NCI-H146 treated with DMSO at 0.1 percent for 48 hours (cell line): ENCODE results near the gene LNPEP.
"Not testable (repeated sequence)": the region's sequence is repeated elsewhere in the genome, so short reads cannot be mapped to it uniquely, and the experiment has no call there.

Source experiments
- DNase-seq: peaks from one replicate; lab custom pipeline; 2025; ENCODE audit not compliant: unreplicated experiment; lab: John Stamatoyannopoulos, UW

The LNPEP gene

DNA sequence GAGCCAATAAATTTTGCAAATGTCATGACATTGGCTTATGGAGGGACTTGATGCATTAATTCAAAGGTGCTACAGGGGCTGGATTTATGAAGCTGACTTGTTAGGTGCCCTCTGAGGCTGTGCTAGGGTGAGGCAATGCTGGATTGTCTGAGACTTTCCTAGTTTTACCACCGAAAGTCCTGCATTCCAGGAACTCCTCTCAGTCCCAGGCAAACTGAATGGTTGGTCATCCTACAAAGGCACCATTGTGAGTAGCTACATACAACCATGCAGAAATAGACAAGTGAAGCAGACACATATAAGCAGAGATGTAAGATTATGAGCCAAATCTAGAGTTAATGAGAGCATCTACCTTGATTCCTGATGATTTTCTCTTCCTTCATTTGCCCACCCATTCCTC lies 111.2 kb downstream of the LNPEP start:
- DNase-seq = no peak

- DNase-seq = no peak
Observed at GRCh38 chr5:97049175-97049574, 113.3 kb downstream of the LNPEP start.

- DNase-seq = no peak
Observed at GRCh38 chr5:97056263-97056662, 120.4 kb downstream of the LNPEP start.

GRCh38 chr5:97062046-97062445 lies 126.2 kb downstream of the LNPEP start:
- DNase-seq = no peak

DNA sequence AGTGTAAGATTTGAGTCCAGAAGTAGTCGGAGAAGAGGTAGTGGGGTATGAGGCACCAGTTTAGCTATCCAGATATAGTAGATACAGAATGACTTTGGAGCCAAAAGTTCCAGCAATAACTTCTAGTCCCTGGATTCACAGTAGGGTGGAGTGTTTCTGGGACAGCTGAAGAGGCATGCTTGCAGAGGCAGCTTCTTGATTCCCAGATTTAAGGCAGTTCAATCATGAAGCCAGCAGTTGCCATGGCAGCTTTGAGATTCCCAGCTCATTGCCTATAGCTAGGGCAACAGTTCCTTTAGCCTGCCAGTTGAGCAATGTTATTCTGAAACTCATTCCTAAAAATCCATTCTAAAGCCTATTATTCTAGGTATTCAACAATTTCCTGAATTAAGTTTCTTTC lies 127.4 kb downstream of the LNPEP start:
- DNase-seq = no peak

DNA sequence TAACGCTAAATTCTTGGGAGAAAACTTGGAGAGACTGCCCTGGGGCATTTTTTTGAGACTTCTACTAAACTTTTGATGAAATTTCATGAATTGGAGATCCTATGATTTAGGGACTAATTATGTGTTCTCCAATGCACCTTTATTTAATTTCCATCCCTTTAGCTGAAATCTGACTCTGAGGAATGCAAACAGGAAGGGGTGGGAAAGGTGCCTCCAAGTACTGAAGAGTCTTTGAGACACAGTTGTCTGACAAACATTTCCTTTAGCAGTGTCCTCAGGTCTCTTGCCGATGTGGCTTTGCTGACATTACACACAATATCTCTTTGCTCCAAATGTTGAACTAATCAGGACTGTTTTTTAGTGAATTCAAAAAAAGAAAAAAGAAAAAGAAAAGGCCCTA lies 129.6 kb downstream of the LNPEP start:
- no peak for DNase-seq

DNA sequence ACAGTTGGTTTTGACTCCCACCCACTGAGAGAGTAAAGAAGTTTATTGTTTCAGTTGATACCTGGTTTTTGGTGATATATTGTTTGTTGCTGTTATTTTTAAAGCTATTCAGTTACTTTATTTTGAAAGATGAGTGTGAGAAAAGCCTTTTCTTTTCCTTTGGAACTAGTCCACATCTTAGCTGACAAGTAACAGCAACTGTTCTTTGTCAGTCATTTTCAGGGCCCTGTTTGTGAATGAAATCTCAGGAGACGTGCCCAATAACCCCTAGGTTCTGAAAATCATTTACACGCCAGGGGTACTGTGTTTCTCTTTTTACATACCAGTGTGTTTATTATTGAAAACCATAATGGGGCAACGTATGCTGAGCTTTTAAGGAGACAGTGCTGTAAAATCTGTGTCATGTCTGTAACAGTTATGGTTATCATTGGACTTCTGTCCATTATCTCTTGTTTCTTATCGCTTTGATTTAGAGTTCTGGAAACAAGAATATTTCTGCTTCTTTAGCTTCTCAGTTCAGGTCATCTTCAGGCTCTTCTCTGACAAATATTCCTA lies 131.5 kb downstream of the LNPEP start:
- DNase-seq = no peak

DNA sequence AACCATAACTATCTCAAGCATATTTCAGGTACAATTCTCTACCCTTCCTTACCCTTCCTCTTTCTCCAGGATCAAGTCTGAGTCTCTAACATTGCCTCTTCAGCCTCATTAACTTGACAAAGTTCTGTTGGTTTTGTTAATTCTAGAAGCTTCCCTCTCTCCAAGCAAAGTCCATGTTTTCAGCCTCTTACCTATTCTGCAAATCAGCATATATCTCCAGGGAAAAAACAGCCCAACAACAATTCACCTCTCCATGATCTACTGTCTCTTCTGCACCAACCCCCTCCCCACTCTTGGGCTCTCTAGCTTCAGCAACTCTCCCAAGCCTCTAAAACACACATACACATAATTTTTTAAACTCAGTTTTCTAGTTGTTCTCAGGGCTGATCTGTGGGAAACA lies 134.4 kb downstream of the LNPEP start:
- DNase-seq = no peak

DNA sequence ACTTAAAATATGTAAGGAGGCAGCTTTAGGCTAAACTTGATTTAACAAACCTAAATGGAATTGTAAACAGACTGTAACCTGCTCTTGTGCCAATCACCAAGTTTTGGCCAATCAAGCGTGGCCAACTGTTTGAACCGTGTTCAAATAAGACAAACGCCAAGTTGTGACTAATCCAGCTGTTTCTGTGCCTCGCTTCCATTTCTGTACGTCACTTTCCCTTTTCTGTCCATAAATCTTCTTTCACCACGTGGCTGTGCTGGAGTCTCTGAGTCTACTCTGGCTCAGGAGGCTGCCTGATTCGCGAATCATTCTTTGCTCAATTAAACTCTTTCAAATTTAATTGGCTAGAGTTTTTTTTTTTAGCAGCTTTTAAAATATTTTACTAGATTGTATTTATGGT lies 135.2 kb downstream of the LNPEP start:
- DNase-seq = no peak

DNA sequence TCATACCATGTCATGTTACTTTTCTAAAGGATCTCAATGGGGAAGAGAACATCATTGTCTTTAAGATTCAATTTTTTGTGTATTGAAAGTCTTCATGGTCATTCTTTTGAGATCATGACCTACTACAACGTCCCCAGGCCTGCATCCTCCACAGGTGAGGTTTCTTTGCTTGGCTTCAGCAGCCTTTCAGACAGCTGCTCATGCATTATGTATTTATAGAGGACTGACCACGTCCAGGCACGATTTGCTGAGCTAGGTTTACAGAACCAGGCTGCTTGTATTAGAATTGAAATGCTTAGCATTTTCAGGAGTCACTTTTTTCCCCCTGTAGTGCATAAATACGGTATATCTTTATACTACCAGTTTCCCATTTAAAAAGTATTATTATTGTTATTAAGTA lies 136.1 kb downstream of the LNPEP start:
- no peak for DNase-seq

- DNase-seq = no peak
Observed at GRCh38 chr5:97072696-97073095, 136.8 kb downstream of the LNPEP start.

GRCh38 chr5:97073420-97073819 lies 137.5 kb downstream of the LNPEP start:
- no peak for DNase-seq

DNA sequence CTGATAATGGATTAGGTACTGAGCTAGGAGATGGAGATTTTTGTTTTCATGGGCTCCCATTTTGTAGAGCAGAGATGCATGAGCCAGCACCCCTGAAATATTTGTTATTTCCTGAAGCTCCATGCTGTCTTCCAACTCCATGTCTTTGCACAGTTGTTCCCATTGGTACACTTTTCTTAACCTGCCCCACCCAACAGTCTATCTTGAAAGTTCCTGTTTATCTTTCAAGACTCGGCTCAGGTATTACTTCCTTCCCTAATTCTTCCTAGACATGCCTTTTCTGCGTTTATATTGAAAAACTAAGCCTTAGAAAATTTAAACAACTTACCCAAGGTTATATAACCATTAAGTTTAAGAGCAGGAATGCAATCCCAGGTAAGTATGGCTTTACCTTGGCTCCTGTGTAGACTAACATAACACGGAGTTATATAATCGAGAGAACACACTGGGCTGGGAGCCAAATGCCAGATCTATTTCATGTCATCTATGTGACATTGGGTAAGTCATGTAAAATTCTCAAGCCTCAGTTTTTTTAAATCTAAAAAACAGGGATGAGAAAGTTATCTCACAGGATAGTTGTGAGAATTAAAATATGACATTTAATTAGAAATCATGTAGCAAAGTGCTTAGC lies 139.1 kb downstream of the LNPEP start:
- no peak for DNase-seq

GRCh38 chr5:97075649-97076048 lies 139.8 kb downstream of the LNPEP start:
- DNase-seq = no peak

- DNase-seq = no peak
Observed at GRCh38 chr5:97076098-97076497, 140.2 kb downstream of the LNPEP start.

GRCh38 chr5:97077246-97077645 lies 141.4 kb downstream of the LNPEP start:
- no peak for DNase-seq

DNA sequence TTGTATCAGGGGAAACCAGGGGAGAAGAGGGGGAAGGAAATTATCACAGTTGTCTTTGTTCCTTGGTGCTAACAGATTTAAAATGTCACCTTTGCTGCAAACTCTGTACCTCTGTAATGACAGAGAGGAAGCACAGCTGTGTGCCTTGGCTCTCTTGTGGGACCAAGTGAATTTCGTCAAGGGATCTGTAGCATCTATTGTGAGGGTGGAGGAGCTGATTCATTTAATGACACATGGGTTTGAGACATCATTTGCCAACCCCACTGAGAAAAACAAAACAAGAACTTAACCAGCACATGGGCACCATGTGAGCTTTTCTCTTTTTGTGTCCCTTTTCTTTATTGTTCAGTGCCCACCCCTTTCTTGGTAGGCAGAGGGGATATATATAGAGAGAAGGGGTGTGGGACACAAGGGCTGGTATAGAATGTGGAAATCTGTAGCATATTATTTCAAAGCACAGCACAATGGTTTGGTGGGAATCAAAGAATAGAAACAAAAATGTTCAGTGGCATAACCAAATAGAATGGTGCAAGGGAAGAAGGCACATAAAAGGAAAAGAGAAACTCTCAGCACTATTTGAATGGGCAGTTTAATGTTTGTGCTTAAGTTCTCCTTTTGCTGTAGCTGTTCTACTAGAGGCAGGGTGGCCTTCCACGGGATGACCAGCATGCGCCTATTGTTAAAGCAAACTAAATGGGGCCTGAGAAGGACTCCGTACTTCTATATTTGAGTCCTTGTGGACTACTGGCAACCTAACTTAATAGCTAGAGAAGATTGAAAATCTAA lies 143.3 kb downstream of the LNPEP start:
- DNase-seq = no peak

DNA sequence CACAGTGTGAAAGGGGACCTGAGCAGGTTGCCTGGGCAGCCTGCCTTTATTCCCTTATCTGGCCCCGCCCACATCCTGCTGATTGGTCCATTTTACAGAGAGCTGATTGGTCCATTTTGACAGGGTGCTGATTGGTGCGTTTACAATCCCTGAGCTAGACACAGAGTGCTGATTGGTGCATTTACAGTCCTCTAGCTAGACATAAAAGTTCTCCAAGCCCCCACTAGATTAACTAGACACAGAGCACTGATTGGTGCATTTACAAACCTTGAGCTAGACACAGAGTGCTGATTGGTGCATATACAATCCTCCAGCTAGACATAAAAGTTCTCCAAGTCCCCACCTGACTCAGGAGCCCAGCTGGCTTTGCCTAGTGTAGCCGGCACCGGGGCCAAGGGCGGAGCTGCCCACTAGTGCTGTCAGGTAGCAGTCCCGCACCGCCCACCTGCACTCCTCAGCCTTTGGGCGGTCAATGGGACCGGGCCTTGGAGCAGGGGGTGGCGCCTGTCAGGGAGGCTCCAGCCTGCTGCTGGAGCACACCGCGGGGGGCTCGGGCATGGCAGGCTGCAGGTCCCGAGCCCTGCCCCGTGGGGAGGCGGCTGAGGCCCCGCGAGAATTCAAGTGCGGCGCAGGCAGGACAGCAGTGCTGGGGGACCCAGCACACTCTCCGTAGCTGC lies 149.0 kb downstream of the LNPEP start:
- not testable (repeated sequence) for DNase-seq

GRCh38 chr5:97085459-97086181 lies 149.7 kb downstream of the LNPEP start:
- DNase-seq = no peak
